Hematopoietic multipotent progenitor cell treated with erythropoietin and hydrocortisone succinate and interleukin-3 and kit ligand, for 4 days (in vitro differentiated cells): ENCODE data around the gene LRRC28.

Source experiments
- DNase-seq: peaks from one replicate; pipeline ENCODE4 v3.0.0-alpha.2; 2015

The LRRC28 gene

GRCh38 chr15:99307735-99308134 lies 56.5 kb downstream of the LRRC28 start:
- no peak for DNase-seq

GRCh38 chr15:99310745-99311144 lies 59.5 kb downstream of the LRRC28 start:
- peak; percentile 33 for DNase-seq

GRCh38 chr15:99312228-99312627 lies 60.9 kb downstream of the LRRC28 start:
- DNase-seq: no peak

GRCh38 chr15:99312794-99313193 lies 61.5 kb downstream of the LRRC28 start:
- DNase-seq: no peak

- no peak for DNase-seq
Observed at GRCh38 chr15:99315636-99316035, 64.4 kb downstream of the LRRC28 start.

- DNase-seq: no peak
Observed at GRCh38 chr15:99320374-99321215, 69.3 kb downstream of the LRRC28 start.

- DNase-seq: no peak
Observed at GRCh38 chr15:99321468-99321867, 70.2 kb downstream of the LRRC28 start.

GRCh38 chr15:99322643-99323405 lies 71.5 kb downstream of the LRRC28 start:
- DNase-seq: no peak

- DNase-seq: peak; percentile 10
Observed at GRCh38 chr15:99324082-99324620, 72.9 kb downstream of the LRRC28 start.

- no peak for DNase-seq
Observed at GRCh38 chr15:99324700-99325099, 73.4 kb downstream of the LRRC28 start.

GRCh38 chr15:99326235-99326634 lies 75.0 kb downstream of the LRRC28 start:
- DNase-seq: no peak

GRCh38 chr15:99328106-99329072 lies 77.1 kb downstream of the LRRC28 start:
- no peak for DNase-seq

GRCh38 chr15:99331381-99331780 lies 80.1 kb downstream of the LRRC28 start:
- DNase-seq: no peak

- no peak for DNase-seq
Observed at GRCh38 chr15:99333413-99333812, 82.1 kb downstream of the LRRC28 start.

GRCh38 chr15:99333981-99334380 lies 82.7 kb downstream of the LRRC28 start:
- no peak for DNase-seq

- DNase-seq: no peak
Observed at GRCh38 chr15:99335508-99335907, 84.2 kb downstream of the LRRC28 start.

GRCh38 chr15:99336794-99337193 lies 85.5 kb downstream of the LRRC28 start:
- DNase-seq: no peak

- DNase-seq: no peak
Observed at GRCh38 chr15:99340347-99340746, 89.1 kb downstream of the LRRC28 start.

- DNase-seq: no peak
Observed at GRCh38 chr15:99341786-99342185, 90.5 kb downstream of the LRRC28 start.

- no peak for DNase-seq
Observed at GRCh38 chr15:99343208-99343607, 91.9 kb downstream of the LRRC28 start.

GRCh38 chr15:99343881-99344551 lies 92.7 kb downstream of the LRRC28 start:
- DNase-seq: peak; percentile 20

- DNase-seq: no peak
Observed at GRCh38 chr15:99344639-99345038, 93.4 kb downstream of the LRRC28 start.
